GM20000 (cell line): ENCODE data around the gene MYO18B.

Experiments
- DNase-seq: peaks from one replicate; pipeline ENCODE4 v3.0.0; 2012; ENCODE audit warnings: low spot score
- TF ChIP-seq, protein P1 (sequence below): IDR thresholded peaks from 2 replicates; pipeline ENCODE4 v1.5.1; 2012; ENCODE audit warnings: mild to moderate bottlenecking, control low read depth; ENCODE audit errors: extremely low read depth, missing control alignments

The MYO18B gene

DNA sequence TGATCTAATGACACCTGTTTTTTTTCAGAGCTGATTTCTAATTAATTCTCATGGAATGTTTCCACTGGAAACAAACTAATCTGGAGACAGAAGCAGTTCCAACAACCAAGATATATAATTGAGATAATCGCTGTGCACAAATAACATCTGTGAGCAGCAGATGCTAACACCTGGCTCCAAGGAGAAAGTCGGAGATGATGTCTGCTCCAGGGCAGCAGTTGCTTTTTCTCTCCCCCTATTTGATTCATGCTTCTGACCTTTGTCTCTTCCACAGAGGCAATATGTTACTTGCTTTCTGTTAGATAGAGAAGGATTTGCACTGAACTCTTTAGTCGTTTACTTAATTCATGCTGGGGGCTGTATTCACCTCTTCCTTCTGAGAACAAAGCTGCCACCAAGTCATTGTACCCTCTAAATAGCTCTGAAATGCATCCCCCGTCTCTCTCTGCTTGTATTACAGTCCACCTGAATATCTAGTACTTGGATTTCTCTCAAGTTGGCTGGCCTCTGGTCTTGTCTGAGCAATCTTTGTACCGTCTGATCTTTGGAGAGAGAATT is 187.4 kb downstream of the MYO18B start:
- no peak for DNase-seq
- TF ChIP-seq, protein P1, sequence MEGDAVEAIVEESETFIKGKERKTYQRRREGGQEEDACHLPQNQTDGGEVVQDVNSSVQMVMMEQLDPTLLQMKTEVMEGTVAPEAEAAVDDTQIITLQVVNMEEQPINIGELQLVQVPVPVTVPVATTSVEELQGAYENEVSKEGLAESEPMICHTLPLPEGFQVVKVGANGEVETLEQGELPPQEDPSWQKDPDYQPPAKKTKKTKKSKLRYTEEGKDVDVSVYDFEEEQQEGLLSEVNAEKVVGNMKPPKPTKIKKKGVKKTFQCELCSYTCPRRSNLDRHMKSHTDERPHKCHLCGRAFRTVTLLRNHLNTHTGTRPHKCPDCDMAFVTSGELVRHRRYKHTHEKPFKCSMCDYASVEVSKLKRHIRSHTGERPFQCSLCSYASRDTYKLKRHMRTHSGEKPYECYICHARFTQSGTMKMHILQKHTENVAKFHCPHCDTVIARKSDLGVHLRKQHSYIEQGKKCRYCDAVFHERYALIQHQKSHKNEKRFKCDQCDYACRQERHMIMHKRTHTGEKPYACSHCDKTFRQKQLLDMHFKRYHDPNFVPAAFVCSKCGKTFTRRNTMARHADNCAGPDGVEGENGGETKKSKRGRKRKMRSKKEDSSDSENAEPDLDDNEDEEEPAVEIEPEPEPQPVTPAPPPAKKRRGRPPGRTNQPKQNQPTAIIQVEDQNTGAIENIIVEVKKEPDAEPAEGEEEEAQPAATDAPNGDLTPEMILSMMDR = no peak

DNA sequence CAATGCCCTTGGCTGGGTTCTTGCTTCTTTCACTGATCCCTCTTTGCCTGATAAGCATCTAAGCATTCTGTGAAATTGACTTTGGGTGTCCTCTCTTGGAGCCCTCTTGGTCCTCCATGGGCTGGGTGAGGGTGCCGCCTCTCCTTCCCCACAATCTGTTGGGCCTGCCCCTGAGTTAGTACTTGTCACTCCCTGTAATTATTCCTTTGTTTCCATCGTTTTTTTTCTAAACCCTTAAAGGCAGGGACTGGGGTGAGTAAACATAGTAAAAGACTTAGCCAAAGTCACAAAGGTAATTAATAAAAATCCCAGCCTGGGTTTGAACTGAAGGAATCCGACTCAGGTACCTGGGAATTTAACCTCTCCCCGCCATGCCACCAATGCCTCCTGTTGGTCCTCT is 188.1 kb downstream of the MYO18B start:
- TF ChIP-seq, protein P1 = no peak
- no peak for DNase-seq

DNA sequence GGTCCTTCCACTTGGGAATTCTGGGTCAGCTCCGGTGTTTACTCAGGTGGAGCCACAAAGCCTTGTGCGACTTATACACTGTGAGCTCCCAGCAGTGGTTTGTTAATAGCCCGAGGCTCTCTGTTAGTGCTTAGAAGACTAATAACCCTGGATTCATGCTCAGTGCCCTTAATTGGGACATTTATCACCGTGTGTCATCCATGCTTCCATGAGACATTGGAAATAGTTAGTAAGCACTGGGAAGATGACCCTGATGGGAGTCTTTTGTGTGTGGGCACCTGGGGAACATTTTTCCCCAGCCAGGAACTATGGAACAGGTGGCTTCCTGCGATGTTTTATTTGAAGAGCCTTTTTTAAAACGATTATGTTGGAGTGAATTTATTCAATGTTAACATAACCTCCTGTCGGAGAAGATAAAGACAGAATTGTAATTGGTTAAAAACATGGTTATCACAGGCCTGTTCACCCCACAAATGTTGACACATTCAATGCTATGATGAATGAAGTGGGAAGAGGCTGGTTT is 188.9 kb downstream of the MYO18B start:
- TF ChIP-seq, protein P1 = no peak
- DNase-seq = no peak

DNA sequence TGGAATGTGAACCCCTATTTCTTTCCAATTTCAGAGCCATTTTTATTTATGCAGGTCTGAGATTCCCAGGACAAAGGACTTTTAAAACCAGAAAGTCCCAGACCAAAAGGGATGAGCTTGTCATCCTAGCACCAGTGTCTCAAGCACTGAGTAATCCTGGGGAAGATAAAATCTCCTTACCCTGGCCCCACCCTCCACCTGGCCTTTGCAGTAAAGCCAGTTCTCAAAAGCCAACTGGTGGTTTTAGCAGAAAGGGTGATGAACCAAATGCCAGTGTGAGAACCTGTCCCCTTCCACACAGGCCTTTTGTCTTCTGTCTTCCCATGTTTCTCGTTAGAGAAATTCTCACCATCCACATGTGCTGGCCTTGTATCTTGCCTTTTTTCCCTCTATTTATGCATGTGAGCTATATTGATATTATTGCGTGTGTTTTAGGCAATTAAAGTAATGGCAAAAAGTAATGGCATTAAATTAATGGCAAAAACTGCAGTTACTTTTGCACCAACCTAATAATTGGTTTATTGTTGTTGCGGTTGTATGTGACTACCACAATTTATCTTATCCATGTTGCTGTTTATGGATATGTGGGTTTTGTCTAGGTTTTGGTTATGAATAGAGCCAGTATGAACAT is 191.3 kb downstream of the MYO18B start:
- no peak for DNase-seq
- TF ChIP-seq, protein P1 = no peak

DNA sequence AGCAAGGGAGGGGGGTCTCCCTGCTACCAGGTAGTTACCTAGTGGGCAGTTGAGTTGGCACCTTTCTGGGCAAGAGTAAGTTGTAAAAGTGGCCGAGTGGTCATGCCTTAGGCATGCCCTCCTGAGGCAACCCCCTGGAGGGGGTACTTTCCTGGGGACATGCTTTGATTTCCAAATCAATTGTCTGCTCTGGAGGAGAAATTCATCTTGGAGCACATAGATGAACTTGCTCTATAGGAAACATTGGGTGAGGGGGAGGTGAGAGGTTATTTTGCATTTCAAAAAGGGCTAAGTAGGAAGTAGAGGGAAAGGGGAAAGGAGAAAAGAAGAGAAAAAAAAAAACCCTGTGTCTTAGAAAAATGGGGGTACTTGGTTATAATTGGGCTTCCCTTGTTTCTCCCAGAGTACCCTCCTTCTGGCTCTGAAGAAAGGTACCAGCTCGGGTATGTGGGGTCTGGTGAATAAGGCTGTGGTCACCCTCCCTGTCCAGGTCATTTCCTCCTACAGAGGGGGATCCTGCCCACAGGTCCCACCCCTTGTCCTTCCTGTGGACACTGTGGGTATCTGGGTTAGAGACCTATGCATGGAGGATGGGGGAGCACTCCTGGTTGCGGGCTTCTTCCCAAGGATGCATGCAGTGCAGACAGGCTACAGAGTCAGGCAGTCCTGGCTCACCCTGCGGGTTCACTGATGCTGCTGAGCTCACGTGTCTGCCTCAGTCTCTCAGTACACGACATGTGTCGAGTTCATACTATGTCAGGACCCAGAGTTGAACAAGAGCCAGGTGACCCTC is 193.5 kb downstream of the MYO18B start:
- TF ChIP-seq, protein P1 = no peak
- no peak for DNase-seq

DNA sequence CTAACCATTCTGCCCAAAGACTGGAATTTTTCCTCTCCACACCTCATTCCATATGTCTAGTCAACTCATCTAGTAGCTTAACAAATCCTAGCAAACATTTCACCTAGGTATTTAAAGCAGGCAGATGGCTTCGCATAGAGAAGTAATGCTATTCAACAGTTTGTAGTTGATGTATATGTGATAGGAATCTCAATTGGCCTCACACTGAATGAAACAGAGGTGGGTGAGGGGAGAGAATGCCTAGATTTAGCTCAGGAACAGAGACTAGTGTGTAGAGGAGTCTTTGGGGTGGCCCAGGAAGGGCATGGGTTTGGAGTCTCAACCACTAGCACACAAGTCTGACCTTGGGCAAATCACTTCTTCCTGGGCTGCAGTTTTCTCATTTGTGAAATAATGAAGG is 196.2 kb downstream of the MYO18B start:
- DNase-seq = no peak
- TF ChIP-seq, protein P1 = no peak

DNA sequence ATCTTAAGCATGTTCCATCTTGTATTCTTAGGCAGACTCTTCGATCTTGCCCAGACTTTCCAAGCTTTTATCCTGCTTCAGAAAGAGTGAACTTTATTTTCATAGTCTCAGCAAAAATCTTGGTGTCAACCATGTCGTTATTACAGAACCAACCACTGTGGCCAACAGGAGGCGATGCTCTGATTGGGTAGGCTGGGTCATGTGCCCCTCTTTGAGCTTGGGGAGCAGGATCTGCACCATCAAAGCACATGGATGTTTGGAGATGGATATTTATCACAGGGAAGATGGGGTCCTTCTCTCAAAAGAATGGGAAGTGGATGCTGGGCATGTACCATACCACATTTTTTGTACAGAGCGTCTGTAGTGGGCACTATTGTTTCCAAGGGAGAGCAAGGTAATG is 197.4 kb downstream of the MYO18B start:
- TF ChIP-seq, protein P1 = no peak
- no peak for DNase-seq
